Keratinocyte (primary cell): ENCODE measurements around the gene ASAP3.

Source experiments
- EZH2 ChIP-seq: IDR thresholded peaks from one replicate; pipeline ENCODE4 v1.6.1; 2012; ENCODE audit warnings: inconsistent platforms, mild to moderate bottlenecking, low read length, moderate library complexity
- TF ChIP-seq, protein P1 (sequence below), 3 experiments: IDR thresholded peaks in 1 of 3; conservative IDR thresholded peaks in 1 of 3; optimal IDR thresholded peaks in 1 of 3; 2 replicates in 2 of 3; 3 replicates in 1 of 3; pipeline versions ENCODE3 to v1.5.1; 2011; ENCODE audit warnings: low read length in 3 of 3, mild to moderate bottlenecking in 3 of 3, moderate library complexity in 2 of 3, control low read depth in 1 of 3, inconsistent platforms in 1 of 3; ENCODE audit not compliant: insufficient read depth in 2 of 3; ENCODE audit errors: extremely low read depth in 1 of 3

DNA sequence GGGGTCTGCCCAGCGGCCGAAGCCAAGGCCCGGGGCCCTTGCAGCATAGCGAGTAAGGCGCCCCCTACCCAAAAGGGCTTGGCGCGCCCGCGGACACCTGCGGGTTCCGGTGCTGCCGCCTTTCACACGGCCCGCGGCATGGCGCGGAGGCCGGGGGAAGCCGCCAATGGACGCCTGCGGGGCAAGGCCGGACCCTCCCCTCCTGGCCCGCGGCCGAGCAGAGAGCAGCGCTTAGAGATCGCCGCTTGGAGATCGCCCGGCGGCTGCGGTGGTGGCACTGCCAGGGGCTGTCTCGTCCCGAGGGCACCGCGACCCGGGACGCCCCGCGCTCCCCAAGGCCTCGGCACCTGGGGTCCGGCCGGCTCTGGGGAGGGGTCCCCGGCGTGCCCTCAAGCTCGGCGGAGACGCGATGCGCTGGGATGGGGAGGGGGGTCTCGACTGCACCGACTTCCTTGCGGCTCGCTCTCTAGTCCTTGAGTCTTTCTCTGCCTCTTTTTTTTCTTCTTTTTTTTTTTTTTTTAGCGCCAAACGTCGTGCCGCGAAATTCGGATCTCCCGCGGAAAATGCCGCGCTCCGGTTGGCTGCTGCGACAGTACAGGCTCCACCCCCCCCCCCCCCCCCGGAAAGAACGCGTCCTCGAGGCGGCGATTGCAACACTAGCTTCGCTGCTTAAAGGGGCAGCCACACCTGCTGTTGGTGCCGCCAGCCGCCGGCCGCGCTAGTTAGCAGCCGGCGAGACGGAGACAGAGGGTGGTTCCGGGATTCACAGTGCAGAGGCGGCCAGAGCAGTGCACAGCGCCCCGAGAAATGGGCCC lies 47.0 kb upstream of the ASAP3 start, which contains the start of gene E2F2:
- no peak for TF ChIP-seq EZH2
- TF ChIP-seq, protein P1, sequence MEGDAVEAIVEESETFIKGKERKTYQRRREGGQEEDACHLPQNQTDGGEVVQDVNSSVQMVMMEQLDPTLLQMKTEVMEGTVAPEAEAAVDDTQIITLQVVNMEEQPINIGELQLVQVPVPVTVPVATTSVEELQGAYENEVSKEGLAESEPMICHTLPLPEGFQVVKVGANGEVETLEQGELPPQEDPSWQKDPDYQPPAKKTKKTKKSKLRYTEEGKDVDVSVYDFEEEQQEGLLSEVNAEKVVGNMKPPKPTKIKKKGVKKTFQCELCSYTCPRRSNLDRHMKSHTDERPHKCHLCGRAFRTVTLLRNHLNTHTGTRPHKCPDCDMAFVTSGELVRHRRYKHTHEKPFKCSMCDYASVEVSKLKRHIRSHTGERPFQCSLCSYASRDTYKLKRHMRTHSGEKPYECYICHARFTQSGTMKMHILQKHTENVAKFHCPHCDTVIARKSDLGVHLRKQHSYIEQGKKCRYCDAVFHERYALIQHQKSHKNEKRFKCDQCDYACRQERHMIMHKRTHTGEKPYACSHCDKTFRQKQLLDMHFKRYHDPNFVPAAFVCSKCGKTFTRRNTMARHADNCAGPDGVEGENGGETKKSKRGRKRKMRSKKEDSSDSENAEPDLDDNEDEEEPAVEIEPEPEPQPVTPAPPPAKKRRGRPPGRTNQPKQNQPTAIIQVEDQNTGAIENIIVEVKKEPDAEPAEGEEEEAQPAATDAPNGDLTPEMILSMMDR (optimal IDR thresholded peaks at IDR 0.05 in 1 of 3, IDR thresholded peaks at IDR 0.05 in 1 of 3, conservative IDR thresholded peaks at IDR 0.05 in 1 of 3; ENCODE audit: extremely low read depth in 1 of 3, insufficient read depth in 2 of 3, low read length in 3 of 3) = peak in 1 of 3 experiments; percentile 43
